ENCODE results near the gene MAML2.

- TF ChIP-seq, protein P1, sequence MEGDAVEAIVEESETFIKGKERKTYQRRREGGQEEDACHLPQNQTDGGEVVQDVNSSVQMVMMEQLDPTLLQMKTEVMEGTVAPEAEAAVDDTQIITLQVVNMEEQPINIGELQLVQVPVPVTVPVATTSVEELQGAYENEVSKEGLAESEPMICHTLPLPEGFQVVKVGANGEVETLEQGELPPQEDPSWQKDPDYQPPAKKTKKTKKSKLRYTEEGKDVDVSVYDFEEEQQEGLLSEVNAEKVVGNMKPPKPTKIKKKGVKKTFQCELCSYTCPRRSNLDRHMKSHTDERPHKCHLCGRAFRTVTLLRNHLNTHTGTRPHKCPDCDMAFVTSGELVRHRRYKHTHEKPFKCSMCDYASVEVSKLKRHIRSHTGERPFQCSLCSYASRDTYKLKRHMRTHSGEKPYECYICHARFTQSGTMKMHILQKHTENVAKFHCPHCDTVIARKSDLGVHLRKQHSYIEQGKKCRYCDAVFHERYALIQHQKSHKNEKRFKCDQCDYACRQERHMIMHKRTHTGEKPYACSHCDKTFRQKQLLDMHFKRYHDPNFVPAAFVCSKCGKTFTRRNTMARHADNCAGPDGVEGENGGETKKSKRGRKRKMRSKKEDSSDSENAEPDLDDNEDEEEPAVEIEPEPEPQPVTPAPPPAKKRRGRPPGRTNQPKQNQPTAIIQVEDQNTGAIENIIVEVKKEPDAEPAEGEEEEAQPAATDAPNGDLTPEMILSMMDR (IDR thresholded peaks at IDR 0.05; ENCODE audit: low read length) = no peak
- TF ChIP-seq EZH2phosphoT487 (IDR thresholded peaks at IDR 0.05; ENCODE audit: low read length) = no peak
Observed at GRCh38 chr11:96207459-96208449, 135.2 kb downstream of the MAML2 start.

Measured in MM.1S (cell line).